Measurements from ENCODE around the gene MCF2L. TPM values are rescaled to one million over a fixed set of nuclear protein-coding genes. Genes with fewer than 3 reads are reported as not detected.

Gene MCF2L
- total and polyA plus RNA-seq, 9 of the 15 experiments (the other 6 are each of a cell fraction or from before 2014, with no cell fraction given) = 0.05 to 0.25 (median 0.18) TPM; not detected in 5

DNA sequence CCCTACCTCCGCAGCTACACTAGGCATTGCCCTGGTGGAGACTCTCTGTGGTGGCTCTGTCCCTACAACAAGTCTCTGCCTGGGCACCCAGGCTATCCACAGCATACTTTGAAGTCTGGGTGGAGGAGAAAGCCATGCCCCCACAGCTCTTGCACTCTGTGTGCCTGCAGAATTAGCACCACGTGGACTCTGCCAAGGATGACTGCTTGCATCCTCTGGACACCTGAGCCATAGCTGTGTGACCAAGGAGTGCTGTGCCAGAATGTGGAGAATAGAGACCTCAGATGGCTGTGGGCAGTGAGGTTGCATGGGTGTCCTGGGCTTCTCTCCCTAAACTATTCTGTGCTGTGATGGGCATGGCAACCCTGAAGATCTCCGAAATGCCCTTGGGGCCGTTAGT, 21.2 kb upstream of the MCF2L start (continued):
- TF ChIP-seq ZMIZ1 (IDR thresholded peaks at IDR 0.05; ENCODE audit: low read depth in 2 of 2, low read length in 2 of 2) (no peak), ZNF184 (CRISPR knock-in tag; IDR thresholded peaks at IDR 0.05) (no peak)

DNA sequence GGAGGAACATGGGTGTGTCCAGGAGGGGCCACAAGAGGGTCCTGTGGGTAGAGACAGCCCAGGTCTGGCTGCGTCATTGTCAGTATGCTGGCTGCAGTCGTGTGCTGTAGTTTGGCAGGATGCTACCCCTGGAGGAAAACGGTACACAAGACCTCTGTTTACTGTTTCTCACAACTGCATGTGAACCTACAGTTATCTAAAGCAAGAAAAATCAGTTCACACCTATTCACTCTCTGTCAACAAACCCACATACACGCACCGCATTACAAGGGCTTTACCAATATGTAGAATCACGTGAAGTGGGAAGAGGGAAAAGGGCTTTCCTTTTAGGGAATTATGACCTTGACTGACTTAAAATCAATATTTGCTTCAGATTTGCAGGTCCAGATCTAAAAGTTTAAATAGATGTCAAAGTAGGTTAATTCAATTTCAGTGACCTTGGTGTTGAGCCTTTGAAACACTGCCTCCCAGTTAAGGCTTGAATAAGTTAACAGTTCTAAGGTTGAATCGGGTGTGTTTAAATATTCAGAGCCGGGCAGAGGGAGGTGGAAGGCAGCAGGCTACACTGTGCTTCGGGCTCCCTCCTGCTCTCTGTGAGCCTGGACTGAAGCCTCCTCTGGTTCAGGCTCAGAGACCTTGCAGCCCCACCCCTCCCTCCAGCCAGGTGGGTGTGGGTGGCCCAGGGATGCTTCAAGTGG, 17.2 kb upstream of the MCF2L start:
- POLR2A ChIA-PET = no interaction called here
- Histone ChIP-seq H3K9me1 (ENCODE audit: control insufficient read depth, insufficient read depth, low read length) (no peaks in the 10 kb centered on the region), H3K9me3 (replicated peaks; ENCODE audit: control insufficient read depth, insufficient read depth, low read depth, low read length) (no peaks in the 10 kb centered on the region), H3K4me3 (no peak overlapping the region), H4K20me1 (replicated peaks; ENCODE audit: control insufficient read depth, insufficient read depth, low read length) (no peaks in the 10 kb centered on the region), H2AFZ (ENCODE audit: low read depth, low read length) (no peak overlapping the region), H3K4me2 (ENCODE audit: insufficient read depth, low read length) (no peak overlapping the region), H3K9ac (ENCODE audit: insufficient read depth in 1 of 2, low read depth in 2 of 2, low read length in 2 of 2) (no peak overlapping the region), H3K36me3 (ENCODE audit: control insufficient read depth, insufficient read depth, low read length) (no peaks in the 10 kb centered on the region), H3K4me1 (replicated peaks in 1 of 2; ENCODE audit: control insufficient read depth in 2 of 2, insufficient read depth in 2 of 2, low read length in 2 of 2) (no peaks in the 10 kb centered on the region), H3K27ac (ENCODE audit: extremely low read depth, low read depth, low read length) (no peak overlapping the region), H3K79me2 (ENCODE audit: control insufficient read depth, insufficient read depth, low read length) (no peaks in the 10 kb centered on the region), H3K27me3 (ENCODE audit: control insufficient read depth in 2 of 2, insufficient read depth in 2 of 2, low read length in 2 of 2) (peaks cover 8 to 42% of the 10 kb centered on the region in 2 experiments; a peak in 4 of 5 replicates)
- no TSS peak for BruUV-seq (replicated peaks)
- in situ Hi-C loops (cut with MboI) (no loop called here), intact Hi-C loops (cut with micrococcal nuclease) (loop anchor here (10.0 kb wide), 1 partner anchor 53 kb away; no protein-coding TSS in a partner anchor)
- ATAC-seq = no peak
- no peak for FAIRE-seq
- CTCF ChIA-PET (ENCODE audit: low intra/inter-chr PET ratio) = no interaction called here
- no peak for DNase-seq (ENCODE audit: extremely low read depth in 1 of 4, low spot score in 3 of 4)
- WGBS (ENCODE audit: insufficient coverage, low coverage, missing lambda C conversion rate) = 1% methylated on average over 9 of the region's 9 CpGs
- TF ChIP-seq ELF1 (tag; IDR thresholded peaks at IDR 0.05) (no peak), TAL1 (IDR thresholded peaks at IDR 0.05) (no peak), FOXJ2 (tag; IDR thresholded peaks at IDR 0.05) (no peak), SRSF3 (IDR thresholded peaks at IDR 0.05; ENCODE audit: insufficient read depth, low read length) (no peak), ZNF589 (CRISPR knock-in tag; IDR thresholded peaks at IDR 0.05; ENCODE audit: low read depth) (no peak), HNRNPL (IDR thresholded peaks at IDR 0.05; ENCODE audit: low read depth, low read length) (no peak), HNRNPK (IDR thresholded peaks at IDR 0.05; ENCODE audit: low read depth, low read length, poor library complexity, severe bottlenecking) (no peak), HDAC8 (tag; IDR thresholded peaks at IDR 0.05) (no peak), KDM4B (IDR thresholded peaks at IDR 0.05; ENCODE audit: borderline replicate concordance in 2 of 2, low read depth in 1 of 2) (no peak), TAF9B (IDR thresholded peaks at IDR 0.05; ENCODE audit: partially characterized antibody) (no peak), KLF10 (CRISPR knock-in tag; IDR thresholded peaks at IDR 0.05) (no peak), PHF20 (IDR thresholded peaks at IDR 0.05; ENCODE audit: partially characterized antibody) (no peak)
- TF ChIP-seq, protein P1, sequence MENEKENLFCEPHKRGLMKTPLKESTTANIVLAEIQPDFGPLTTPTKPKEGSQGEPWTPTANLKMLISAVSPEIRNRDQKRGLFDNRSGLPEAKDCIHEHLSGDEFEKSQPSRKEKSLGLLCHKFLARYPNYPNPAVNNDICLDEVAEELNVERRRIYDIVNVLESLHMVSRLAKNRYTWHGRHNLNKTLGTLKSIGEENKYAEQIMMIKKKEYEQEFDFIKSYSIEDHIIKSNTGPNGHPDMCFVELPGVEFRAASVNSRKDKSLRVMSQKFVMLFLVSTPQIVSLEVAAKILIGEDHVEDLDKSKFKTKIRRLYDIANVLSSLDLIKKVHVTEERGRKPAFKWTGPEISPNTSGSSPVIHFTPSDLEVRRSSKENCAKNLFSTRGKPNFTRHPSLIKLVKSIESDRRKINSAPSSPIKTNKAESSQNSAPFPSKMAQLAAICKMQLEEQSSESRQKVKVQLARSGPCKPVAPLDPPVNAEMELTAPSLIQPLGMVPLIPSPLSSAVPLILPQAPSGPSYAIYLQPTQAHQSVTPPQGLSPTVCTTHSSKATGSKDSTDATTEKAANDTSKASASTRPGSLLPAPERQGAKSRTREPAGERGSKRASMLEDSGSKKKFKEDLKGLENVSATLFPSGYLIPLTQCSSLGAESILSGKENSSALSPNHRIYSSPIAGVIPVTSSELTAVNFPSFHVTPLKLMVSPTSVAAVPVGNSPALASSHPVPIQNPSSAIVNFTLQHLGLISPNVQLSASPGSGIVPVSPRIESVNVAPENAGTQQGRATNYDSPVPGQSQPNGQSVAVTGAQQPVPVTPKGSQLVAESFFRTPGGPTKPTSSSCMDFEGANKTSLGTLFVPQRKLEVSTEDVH (IDR thresholded peaks at IDR 0.05; ENCODE audit: low read depth, partially characterized antibody) = no peak

Measured in K562 (cell line).